AG04449 (cell line): ENCODE data around the gene METTL3.

Source experiments
- CTCF ChIA-PET: fragments of 350-600 bp; formaldehyde crosslinking; extraction: SDS; loops from one replicate; lab custom pipeline; 2021; ENCODE audit warnings: antibody characterized with exemption; lab: Yijun Ruan, JAX
- POLR2A ChIA-PET: fragments of 400-600, 350-600 bp; formaldehyde crosslinking; extraction: SDS; loops from one replicate; lab custom pipeline; 2020; ENCODE audit warnings: antibody characterized with exemption, inconsistent platforms; lab: Yijun Ruan, JAX
- DNase-seq: peaks from one replicate; pipeline ENCODE4 v3.0.0-alpha.2; 2010; ENCODE audit warnings: low read depth, low spot score
- H3K4me3 ChIP-seq: 2 replicates; pipeline ENCODE4 v1.5.1; 2011; ENCODE audit warnings: low read depth, mild to moderate bottlenecking, control low read depth, low read length
- CTCF ChIP-seq: IDR thresholded peaks from one replicate; pipeline ENCODE4 v1.5.1; 2011; ENCODE audit warnings: mild to moderate bottlenecking, moderate library complexity, low read length, control low read depth, inconsistent platforms; ENCODE audit not compliant: insufficient read depth; ENCODE audit errors: missing control alignments

Gene METTL3

DNA sequence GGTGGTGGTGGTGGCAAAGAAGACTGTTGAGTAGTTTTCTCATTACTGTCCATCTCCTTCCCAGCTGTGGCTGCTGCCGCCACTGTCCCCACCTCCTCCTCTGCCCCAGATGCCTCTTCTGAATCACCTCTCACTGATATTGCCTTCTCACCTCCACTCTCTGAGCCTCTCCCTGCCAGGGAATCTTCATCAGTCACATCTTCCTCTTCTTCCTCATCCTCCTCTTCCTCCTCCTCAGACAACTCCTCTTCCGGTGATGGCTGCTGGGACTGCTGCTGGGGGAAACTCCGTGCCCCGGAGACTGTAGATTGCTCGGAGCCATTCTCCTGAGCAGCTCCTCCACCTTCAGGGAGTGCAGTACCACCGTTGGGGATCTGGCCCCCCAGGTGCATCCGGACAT is 12.1 kb upstream of the METTL3 start:
- ChIA-PET POLR2A (no interaction called here), CTCF (no interaction called here)
- no peak for TF ChIP-seq CTCF
- no peak for DNase-seq
- H3K4me3 ChIP-seq: no peak overlapping the region

DNA sequence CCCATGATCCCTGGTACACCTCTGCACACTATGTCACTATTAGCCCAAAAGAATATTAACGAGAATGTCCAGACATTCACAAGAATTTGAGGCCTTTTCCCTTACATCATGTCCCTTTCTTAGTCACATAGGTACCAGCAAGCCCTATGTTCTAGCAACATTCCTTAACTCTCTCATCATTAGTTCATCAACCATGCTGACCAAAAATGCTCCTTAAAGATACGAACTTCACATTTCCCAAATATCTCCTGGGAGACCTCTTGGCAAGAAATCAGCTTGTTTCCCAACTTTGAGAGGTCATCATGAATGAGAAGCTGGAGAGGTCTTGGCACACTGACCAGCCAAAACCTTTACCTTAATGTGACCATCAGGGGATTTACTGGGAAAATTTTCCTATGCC is 10.4 kb upstream of the METTL3 start:
- H3K4me3 ChIP-seq: no peak overlapping the region
- ChIA-PET CTCF (no interaction called here), POLR2A (interaction anchor here (1.4 kb wide), 1 partner anchor 10 kb away, joined by 7 read pairs; the partner anchor contains the start of gene METTL3)
- peak; percentile 70 for DNase-seq
- TF ChIP-seq CTCF: no peak

- H3K4me3 ChIP-seq: no peak overlapping the region
- no peak for TF ChIP-seq CTCF
- DNase-seq: no peak
- ChIA-PET CTCF (no interaction called here), POLR2A (no interaction called here)
These were observed 9.6 kb upstream of the METTL3 start for GRCh38 chr14:21520767-21521166.

GRCh38 chr14:21518725-21519124 is 7.6 kb upstream of the METTL3 start:
- H3K4me3 ChIP-seq: no peak overlapping the region
- DNase-seq: no peak
- TF ChIP-seq CTCF: no peak
- CTCF ChIA-PET: interaction anchor here (1.4 to 1.8 kb wide), 2 partner anchors 20 to 416 kb away, joined by 3 to 8 read pairs; no protein-coding TSS in a partner anchor
- POLR2A ChIA-PET: no interaction called here

DNA sequence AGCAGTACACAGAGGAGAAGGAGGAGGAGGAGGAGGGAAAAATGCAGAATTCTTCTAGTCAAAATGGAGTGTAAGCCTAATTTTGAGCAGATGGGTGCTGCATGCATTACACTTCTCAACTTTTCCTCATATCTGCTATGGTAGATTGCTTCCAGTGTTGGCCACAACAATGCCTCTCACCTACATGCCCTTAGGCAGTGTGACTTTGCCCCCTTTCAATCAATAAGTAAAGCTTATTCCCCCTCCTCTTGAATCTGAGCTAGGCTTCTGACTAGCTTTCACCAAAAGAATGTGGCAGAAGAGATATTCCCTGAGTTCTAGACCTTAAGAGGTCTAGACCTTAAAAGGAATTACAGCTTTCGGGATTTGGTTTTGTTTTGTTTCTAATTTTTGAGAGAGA is 3.2 kb upstream of the METTL3 start:
- CTCF ChIA-PET: interaction anchor here (3.0 kb wide), 1 partner anchor 16 kb away, joined by 14 read pairs; no protein-coding TSS in a partner anchor
- TF ChIP-seq CTCF: no peak
- no peak for DNase-seq
- H3K4me3 ChIP-seq: no peak overlapping the region
- POLR2A ChIA-PET: no interaction called here

DNA sequence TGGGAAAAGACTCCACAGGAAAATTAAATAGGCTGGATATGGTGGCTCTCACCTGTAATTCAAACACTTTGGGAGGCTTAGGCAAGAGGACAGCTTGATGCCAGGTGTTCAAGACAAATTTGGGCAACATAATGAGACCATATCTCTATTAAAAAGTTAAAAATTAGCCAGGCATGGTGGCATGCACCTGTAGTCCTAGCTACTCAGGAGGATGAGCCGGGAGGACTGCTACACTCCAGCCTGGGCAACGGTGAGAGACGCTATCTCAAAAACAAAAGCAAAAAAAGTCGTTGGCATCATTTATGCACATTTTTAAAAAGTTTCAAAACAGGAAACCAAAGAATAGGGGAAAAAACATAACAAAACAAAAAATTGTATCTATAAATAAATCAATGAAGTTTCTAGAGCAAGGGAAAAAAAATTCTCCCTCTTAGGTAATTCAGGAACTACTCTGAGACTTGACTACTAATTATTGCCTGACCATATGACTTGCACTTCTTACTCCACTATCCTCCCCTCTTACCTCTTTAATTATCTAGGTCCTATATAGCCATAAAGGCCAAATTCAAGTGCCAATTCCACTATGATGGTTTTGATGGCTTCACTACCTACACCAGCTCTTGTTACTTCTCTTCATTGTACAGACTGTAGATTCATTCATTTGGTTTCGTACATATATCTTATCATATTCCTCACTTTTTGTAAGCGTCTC is 1.6 kb downstream of the METTL3 start:
- ChIA-PET POLR2A (no interaction called here), CTCF (interaction anchor here (1.3 to 3.3 kb wide), 2 partner anchors 11 to 14 kb away, joined by 5 to 39 read pairs; no protein-coding TSS in a partner anchor)
- H3K4me3 ChIP-seq: peak overlapping the region; percentile 98
- TF ChIP-seq CTCF: no peak
- no peak for DNase-seq
